HFFc6 (cell line): Measurements from ENCODE around the gene ITGA11. TPM values are rescaled to one million over a fixed set of nuclear protein-coding genes. Genes with fewer than 3 reads are reported as not detected.
"Not testable (repeated sequence)": the region's sequence is repeated elsewhere in the genome, so short reads cannot be mapped to it uniquely, and the experiment has no call there.

Experiments
- DNase-seq: peaks from one replicate; pipeline ENCODE4 v3.0.0-alpha.2; 2018
- H3K27ac Mint-ChIP-seq: 2 replicates; pipeline ENCODE4 v1.8.0; 2020; ENCODE audit warnings: mild to moderate bottlenecking, mixed read lengths
- H3K27me3 Mint-ChIP-seq: 2 replicates; pipeline ENCODE4 v1.8.0; 2021; ENCODE audit warnings: mild to moderate bottlenecking, moderate library complexity, mixed read lengths; ENCODE audit not compliant: insufficient read depth
- H3K36me3 Mint-ChIP-seq: 2 replicates; pipeline ENCODE4 v1.8.0; 2021; ENCODE audit warnings: low read depth, mixed read lengths
- H3K4me1 Mint-ChIP-seq: 2 replicates; pipeline ENCODE4 v1.8.0; 2020; ENCODE audit warnings: low read depth, mixed read lengths
- H3K4me3 Mint-ChIP-seq: 2 replicates; pipeline ENCODE4 v1.8.0; 2020; ENCODE audit warnings: mild to moderate bottlenecking, moderate library complexity, mixed read lengths
- H3K9me3 Mint-ChIP-seq: 2 replicates; pipeline ENCODE4 v1.8.0; 2020; ENCODE audit warnings: mild to moderate bottlenecking, mixed read lengths
- CTCF ChIP-seq: fragments of 200-600 bp; sonication (generic); IDR thresholded peaks from 2 replicates; pipeline ENCODE4 v1.5.0; 2021; ENCODE audit warnings: antibody characterized with exemption, mild to moderate bottlenecking
- total RNA-seq, 6 experiments: library from RNA; stranded (reverse); fragmentation: NEBNext Ultra II Directional; extraction: Animal tissue kit (Norgen Biotek cat#: 25700); gene quantifications; 2 replicates in 1 of 6; 3 replicates in 5 of 6; pipeline ENCODE4 v1.2.3, GENCODE V29; 2021

Gene ITGA11
- total RNA-seq, 6 experiments from 2014 or later = 1.2 to 2.1 (median 1.4) TPM

- Mint-ChIP-seq H3K27ac (no peak overlapping the region), H3K36me3 (no peaks in the 10 kb centered on the region)
Measured at GRCh38 chr15:68425428-68426060, 6.4 kb downstream of the ITGA11 start.

GRCh38 chr15:68424754-68425390, 7.1 kb downstream of the ITGA11 start:
- Mint-ChIP-seq H3K4me1 (peaks cover 45% of the 10 kb centered on the region), H3K9me3 (no peaks in the 10 kb centered on the region), H3K36me3 (no peaks in the 10 kb centered on the region), H3K4me3 (no peak overlapping the region), H3K27me3 (peaks cover 13% of the 10 kb centered on the region), H3K27ac (no peak overlapping the region)
- TF ChIP-seq CTCF = no peak
- DNase-seq = no peak

More at GRCh38 chr15:68425428-68426060, 6.4 kb downstream of the ITGA11 start:
- TF ChIP-seq CTCF = no peak
- H3K9me3 Mint-ChIP-seq = no peaks in the 10 kb centered on the region
- peaks cover 39% of the 10 kb centered on the region for H3K4me1 Mint-ChIP-seq
- peak; percentile 22 for DNase-seq
- peaks cover 17% of the 10 kb centered on the region for H3K27me3 Mint-ChIP-seq
- H3K4me3 Mint-ChIP-seq = no peak overlapping the region

- Mint-ChIP-seq H3K36me3 (no peaks in the 10 kb centered on the region), H3K27me3 (peaks cover 7% of the 10 kb centered on the region), H3K4me3 (no peak overlapping the region), H3K9me3 (no peaks in the 10 kb centered on the region), H3K27ac (no peak overlapping the region), H3K4me1 (peaks cover 58% of the 10 kb centered on the region)
- no peak for TF ChIP-seq CTCF
- no peak for DNase-seq
Measured at GRCh38 chr15:68423359-68424296, 8.3 kb downstream of the ITGA11 start.

GRCh38 chr15:68422403-68423145, 9.4 kb downstream of the ITGA11 start:
- not testable (repeated sequence) for H3K27ac Mint-ChIP-seq, H3K27me3 Mint-ChIP-seq, H3K4me3 Mint-ChIP-seq

GRCh38 chr15:68421798-68422402, 10.1 kb downstream of the ITGA11 start:
- no peaks in the 10 kb centered on the region for H3K9me3 Mint-ChIP-seq
- TF ChIP-seq CTCF = no peak
- no peak for DNase-seq
- peaks cover 47% of the 10 kb centered on the region for H3K4me1 Mint-ChIP-seq
- H3K27me3 Mint-ChIP-seq = peaks cover 5% of the 10 kb centered on the region
- no peak overlapping the region for H3K4me3 Mint-ChIP-seq
- no peak overlapping the region for H3K27ac Mint-ChIP-seq
- no peaks in the 10 kb centered on the region for H3K36me3 Mint-ChIP-seq

More at GRCh38 chr15:68422403-68423145, 9.4 kb downstream of the ITGA11 start:
- H3K36me3 Mint-ChIP-seq, H3K9me3 Mint-ChIP-seq, DNase-seq: not testable (repeated sequence)
- H3K4me1 Mint-ChIP-seq = peaks cover 53% of the 10 kb centered on the region
